Endothelial cell of umbilical vein (primary cell): ENCODE measurements around the gene GALR2. TPM values are rescaled to one million over a fixed set of nuclear protein-coding genes. Genes with fewer than 3 reads are reported as not detected.

ENCODE experiments used
- BruUV-seq: library from RNA; stranded (reverse); fragments of 400-500 nt; replicated peaks from 2 replicates; lab custom pipeline; 2021; lab: Mats Ljungman, UMichigan
- CTCF ChIA-PET: fragments of 300-600, 350-600 bp; sonication (Branson Sonifier 250); formaldehyde crosslinking; loops from one replicate; lab custom pipeline; 2021; ENCODE audit warnings: antibody characterized with exemption, inconsistent platforms; lab: Charles Lee
- POLR2A ChIA-PET: fragments of 300-600, 350-600 bp; sonication (Branson Sonifier 250); formaldehyde crosslinking; loops from one replicate; lab custom pipeline; 2021; ENCODE audit warnings: antibody characterized with exemption, inconsistent platforms; lab: Charles Lee
- DNase-seq: peaks from one replicate; pipeline ENCODE4 v3.0.0-alpha.2; 2011; ENCODE audit warnings: low read depth, low spot score
- FAIRE-seq: peaks from 2 replicates; lab custom pipeline; 2011; peaks lifted over from hg19 to GRCh38; lab: Jason Lieb, UNC
- H2AFZ ChIP-seq: 2 replicates; pipeline ENCODE4 v1.6.0; 2012; ENCODE audit warnings: low read depth, low read length, control low read depth, inconsistent platforms
- H3K27ac ChIP-seq: 2 replicates; pipeline ENCODE4 v1.5.1; 2011; ENCODE audit warnings: low read depth, mild to moderate bottlenecking, control low read depth, low read length, moderate library complexity; ENCODE audit not compliant: insufficient read depth
- H3K27me3 ChIP-seq, 2 experiments: 2 replicates each; pipeline versions ENCODE4 v1.6.0 to v1.6.1; 2011; ENCODE audit warnings: low read length in 2 of 2, mixed read lengths in 1 of 2; ENCODE audit not compliant: control insufficient read depth in 2 of 2, insufficient read depth in 2 of 2
- H3K36me3 ChIP-seq, 2 experiments: 2 replicates in 1 of 2; 3 replicates in 1 of 2; pipeline ENCODE4 v1.5.1; 2011; ENCODE audit warnings: low read length in 2 of 2, mild to moderate bottlenecking in 1 of 2, moderate library complexity in 1 of 2; ENCODE audit not compliant: control insufficient read depth in 2 of 2, insufficient read depth in 2 of 2; ENCODE audit errors: extremely low read depth in 1 of 2
- H3K4me1 ChIP-seq: 3 replicates; pipeline ENCODE4 v1.5.1; 2011; ENCODE audit warnings: mild to moderate bottlenecking, low read length; ENCODE audit not compliant: control insufficient read depth, insufficient read depth; ENCODE audit errors: extremely low read depth
- H3K4me2 ChIP-seq: 2 replicates; pipeline ENCODE4 v1.6.1; 2011; ENCODE audit warnings: low read length, control low read depth, mixed read lengths; ENCODE audit not compliant: insufficient read depth
- H3K4me3 ChIP-seq, 3 experiments: fragments of 200-600 bp in 1 of 3; sonication (generic), shearing (Covaris generic) in 1 of 3; replicated peaks in 1 of 3; 2 replicates each; pipeline ENCODE4 v1.5.1; 2011 to 2016; ENCODE audit warnings: control low read depth in 3 of 3, low read length in 3 of 3, mild to moderate bottlenecking in 2 of 3, inconsistent platforms in 1 of 3, low read depth in 1 of 3, moderate library complexity in 1 of 3; ENCODE audit not compliant: insufficient read depth in 1 of 3
- H3K79me2 ChIP-seq: 2 replicates; pipeline ENCODE4 v1.6.0; 2012; ENCODE audit warnings: low read length, inconsistent platforms; ENCODE audit not compliant: control insufficient read depth, insufficient read depth
- H3K9ac ChIP-seq: replicated peaks from 2 replicates; pipeline ENCODE3; 2011; ENCODE audit warnings: low read length, control low read depth; ENCODE audit not compliant: insufficient read depth; ENCODE audit errors: extremely low read depth
- H3K9me1 ChIP-seq: replicated peaks from 3 replicates; pipeline ENCODE4 v1.6.0; 2011; ENCODE audit warnings: mild to moderate bottlenecking, low read length; ENCODE audit not compliant: control insufficient read depth, insufficient read depth; ENCODE audit errors: extremely low read depth
- H3K9me3 ChIP-seq: replicated peaks from 2 replicates; pipeline ENCODE4 v1.5.1; 2012; ENCODE audit warnings: low read length, inconsistent platforms; ENCODE audit not compliant: control insufficient read depth, insufficient read depth
- H4K20me1 ChIP-seq: replicated peaks from 2 replicates; pipeline ENCODE3; 2011; ENCODE audit warnings: mild to moderate bottlenecking, low read length; ENCODE audit not compliant: control insufficient read depth, insufficient read depth; ENCODE audit errors: extremely low read depth
- CTCF ChIP-seq, 2 donors: IDR thresholded peaks; 1 replicate in 1 of 2; 2 replicates in 1 of 2; pipeline ENCODE4 v1.5.1; 2011; ENCODE audit warnings: low read length in 2 of 2, mild to moderate bottlenecking in 2 of 2, moderate library complexity in 2 of 2, control low read depth in 1 of 2, inconsistent platforms in 1 of 2, low read depth in 1 of 2; ENCODE audit not compliant: insufficient read depth in 1 of 2; ENCODE audit errors: extremely low read depth in 1 of 2
- EZH2 ChIP-seq: IDR thresholded peaks from 2 replicates; pipeline ENCODE4 v1.6.1; 2012; ENCODE audit warnings: borderline replicate concordance, low read depth, mild to moderate bottlenecking, moderate library complexity, low read length, inconsistent platforms; ENCODE audit not compliant: severe bottlenecking
- FOS ChIP-seq: IDR thresholded peaks from 2 replicates; pipeline ENCODE4 v1.6.1; 2011; ENCODE audit warnings: mild to moderate bottlenecking, low read length, moderate library complexity, borderline replicate concordance; ENCODE audit not compliant: insufficient read depth
- GATA2 ChIP-seq: IDR thresholded peaks from 2 replicates; pipeline ENCODE4 v1.7.0; 2011; ENCODE audit warnings: low read depth, mild to moderate bottlenecking, moderate library complexity, mixed read lengths, low read length; ENCODE audit not compliant: insufficient read length, insufficient read depth
- JUN ChIP-seq: IDR thresholded peaks from 2 replicates; pipeline ENCODE4 v1.6.1; 2011; ENCODE audit warnings: borderline replicate concordance, low read depth; ENCODE audit not compliant: insufficient read length, insufficient read depth
- MAX ChIP-seq: IDR thresholded peaks from 2 replicates; pipeline ENCODE4 v1.6.1; 2011; ENCODE audit not compliant: insufficient read depth, insufficient read length
- MYC ChIP-seq: IDR thresholded peaks from one replicate; pipeline ENCODE4 v1.6.1; 2011; ENCODE audit warnings: mild to moderate bottlenecking, low read depth, low read length
- POLR2A ChIP-seq: IDR thresholded peaks from 2 replicates; pipeline ENCODE4 v1.6.1; 2012; ENCODE audit warnings: low read depth, mild to moderate bottlenecking, control low read depth, low read length
- POLR2AphosphoS5 ChIP-seq: IDR thresholded peaks from 2 replicates; pipeline ENCODE4 v1.6.1; 2012; ENCODE audit warnings: low read depth, mild to moderate bottlenecking, control low read depth, low read length, moderate library complexity; ENCODE audit not compliant: insufficient read depth
- dilution Hi-C: fragments of 300-500 bp; cut with MboI; formaldehyde crosslinking; loops from one replicate; pipeline ENCODE4 v1.15.0; 2019; ENCODE audit warnings: low sequenced_read_pairs; ENCODE audit not compliant: extremely low pct_ligation_motif_present
- intact Hi-C: fragments of 100-400 bp; cut with micrococcal nuclease; formaldehyde crosslinking; loops from one replicate; pipeline ENCODE4 v1.10.0; 2022
- polyA plus RNA-seq, 4 experiments: library from polyadenylated mRNA; depleted of rRNA in 3 of 4; stranded (reverse) in 3 of 4; unstranded in 1 of 4; fragments of >200 nt; gene quantifications; 2 replicates each; pipeline versions ENCODE4 v1.2.1 to v1.2.3, GENCODE V29; 2011 to 2012; ENCODE audit warnings: missing spikeins in 1 of 4
- total RNA-seq: library from RNA; stranded (reverse); gene quantifications from 2 replicates; pipeline ENCODE4 v1.2.3, GENCODE V29; 2021

Gene GALR2
- total and polyA plus RNA-seq, 2 donors (not counting 3 experiments of a cell fraction or from before 2014, with no cell fraction given): 0.47 TPM; not detected in 1

GRCh38 chr17:76048711-76049110 lies 25.9 kb upstream of the GALR2 start:
- POLR2A ChIA-PET: no interaction called here
- FAIRE-seq: peak; percentile 67
- intact Hi-C loops (no loop called here), dilution Hi-C loops (no loop called here)
- DNase-seq: no peak
- no peaks in the 10 kb centered on the region for H3K27me3 ChIP-seq
- H3K9ac ChIP-seq: no peak overlapping the region
- H3K9me3 ChIP-seq: no peaks in the 10 kb centered on the region
- no TSS peak for BruUV-seq
- H3K4me3 ChIP-seq: no peak overlapping the region
- no peaks in the 10 kb centered on the region for H3K9me1 ChIP-seq
- TF ChIP-seq MYC (no peak), POLR2A (no peak), EZH2 (no peak), FOS (no peak), POLR2AphosphoS5 (no peak), MAX (no peak), JUN (no peak), CTCF (IDR thresholded peaks at IDR 0.05; ENCODE audit: extremely low read depth in 1 of 2, insufficient read depth in 1 of 2, low read depth in 1 of 2, low read length in 2 of 2) (no peak), GATA2 (no peak)
- H3K36me3 ChIP-seq: peaks cover 16 to 40% of the 10 kb centered on the region in 2 experiments
- H2AFZ ChIP-seq: no peak overlapping the region
- no peaks in the 10 kb centered on the region for H4K20me1 ChIP-seq
- H3K27ac ChIP-seq: no peak overlapping the region
- CTCF ChIA-PET: interaction anchor here (1.2 to 1.7 kb wide), 3 partner anchors 14 to 34 kb away, joined by 3 to 4 read pairs (median 3); no protein-coding TSS in a partner anchor
- no peak overlapping the region for H3K4me2 ChIP-seq
- H3K79me2 ChIP-seq: peaks cover 20% of the 10 kb centered on the region
- peaks cover 7% of the 10 kb centered on the region for H3K4me1 ChIP-seq
